ENCODE measurements around the gene COL20A1. TPM values are rescaled to one million over a fixed set of nuclear protein-coding genes. Genes with fewer than 3 reads are reported as not detected.
"Not testable (repeated sequence)": the region's sequence is repeated elsewhere in the genome, so short reads cannot be mapped to it uniquely, and the experiment has no call there.

COL20A1 gene
- total and polyA plus RNA-seq, 2 donors, result 0.05 to 0.30 TPM

DNA sequence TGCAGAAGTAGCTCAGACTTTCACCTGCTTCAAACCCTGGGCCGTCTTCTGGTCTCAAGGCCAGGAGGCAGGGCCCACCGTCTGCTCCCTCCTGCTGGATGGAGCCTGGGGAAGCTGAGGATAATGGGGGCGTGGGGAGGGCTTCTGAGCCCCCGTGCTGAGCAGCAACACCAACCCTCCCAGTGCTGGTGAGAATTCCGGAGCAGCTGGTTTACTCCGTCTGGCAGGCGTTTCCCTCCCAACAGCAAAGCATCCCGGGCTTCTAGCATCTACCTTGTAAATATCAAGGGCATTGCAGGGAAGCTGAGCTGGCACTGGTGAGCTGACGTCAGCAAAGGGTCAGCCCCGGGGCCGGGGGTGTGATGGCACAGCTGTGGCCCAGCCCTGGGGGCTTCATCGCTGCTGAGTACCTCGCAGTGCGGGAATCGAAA is 85.0 kb downstream of the COL20A1 start:
- H3K9me3 ChIP-seq (ENCODE audit: control insufficient read depth in 2 of 2, insufficient read depth in 1 of 2, low read length in 1 of 2), result peaks cover 0 to 8% of the 10 kb centered on the region in 2 donors
- H3K36me3 ChIP-seq (ENCODE audit: control insufficient read depth in 2 of 2, insufficient read depth in 2 of 2, low read length in 1 of 2), result no peaks in the 10 kb centered on the region
- no peak overlapping the region for H3K27ac ChIP-seq (ENCODE audit: low read depth in 1 of 2, low read length in 1 of 2)
- H3K27me3 ChIP-seq (ENCODE audit: control insufficient read depth in 2 of 2, insufficient read depth in 1 of 2, low read length in 1 of 2), result peaks cover 2 to 49% of the 10 kb centered on the region in 2 donors
- H3K4me1 ChIP-seq (ENCODE audit: control insufficient read depth in 2 of 2, insufficient read depth in 2 of 2, low read length in 2 of 2), result no peaks in the 10 kb centered on the region
- DNase-seq (ENCODE audit: low read depth in 6 of 9, low spot score in 9 of 9), result no peak
- 54% methylated on average over 15 of the region's 15 CpGs for WGBS
- H3K4me3 ChIP-seq (ENCODE audit: low read length in 2 of 2), result no peak overlapping the region

GRCh38 chr20:63378626-63379025 is 85.6 kb downstream of the COL20A1 start:
- 65% methylated on average over 12 of the region's 12 CpGs for WGBS
- no peak overlapping the region for H3K4me3 ChIP-seq (ENCODE audit: low read length in 2 of 2)
- H3K36me3 ChIP-seq (ENCODE audit: control insufficient read depth in 2 of 2, insufficient read depth in 2 of 2, low read length in 1 of 2), result no peaks in the 10 kb centered on the region
- no peak overlapping the region for H3K27ac ChIP-seq (ENCODE audit: low read depth in 1 of 2, low read length in 1 of 2)
- peaks cover 0 to 8% of the 10 kb centered on the region in 2 donors for H3K9me3 ChIP-seq (ENCODE audit: control insufficient read depth in 2 of 2, insufficient read depth in 1 of 2, low read length in 1 of 2)
- no peaks in the 10 kb centered on the region for H3K4me1 ChIP-seq (ENCODE audit: control insufficient read depth in 2 of 2, insufficient read depth in 2 of 2, low read length in 2 of 2)
- no peak for DNase-seq (ENCODE audit: low read depth in 6 of 9, low spot score in 9 of 9)
- peaks cover 2 to 47% of the 10 kb centered on the region in 2 donors for H3K27me3 ChIP-seq (ENCODE audit: control insufficient read depth in 2 of 2, insufficient read depth in 1 of 2, low read length in 1 of 2)

- H3K36me3 ChIP-seq (ENCODE audit: control insufficient read depth in 2 of 2, insufficient read depth in 2 of 2, low read length in 1 of 2), result no peaks in the 10 kb centered on the region
- DNase-seq (ENCODE audit: low read depth in 6 of 9, low spot score in 9 of 9), result no peak
- no peaks in the 10 kb centered on the region for H3K4me1 ChIP-seq (ENCODE audit: control insufficient read depth in 2 of 2, insufficient read depth in 2 of 2, low read length in 2 of 2)
- peaks cover 2 to 46% of the 10 kb centered on the region in 2 donors for H3K27me3 ChIP-seq (ENCODE audit: control insufficient read depth in 2 of 2, insufficient read depth in 1 of 2, low read length in 1 of 2)
- peaks cover 0 to 10% of the 10 kb centered on the region in 2 donors for H3K9me3 ChIP-seq (ENCODE audit: control insufficient read depth in 2 of 2, insufficient read depth in 1 of 2, low read length in 1 of 2)
- no peak overlapping the region for H3K4me3 ChIP-seq (ENCODE audit: low read length in 2 of 2)
- H3K27ac ChIP-seq (ENCODE audit: low read depth in 1 of 2, low read length in 1 of 2), result no peak overlapping the region
- 83% methylated on average over 11 of the region's 11 CpGs for WGBS
These were observed 86.3 kb downstream of the COL20A1 start for GRCh38 chr20:63379296-63379695.

- peaks cover 2 to 42% of the 10 kb centered on the region in 2 donors for H3K27me3 ChIP-seq (ENCODE audit: control insufficient read depth in 2 of 2, insufficient read depth in 1 of 2, low read length in 1 of 2)
- DNase-seq (ENCODE audit: low read depth in 6 of 9, low spot score in 9 of 9); H3K4me1 ChIP-seq (ENCODE audit: control insufficient read depth in 2 of 2, insufficient read depth in 2 of 2, low read length in 2 of 2); H3K36me3 ChIP-seq (ENCODE audit: control insufficient read depth in 2 of 2, insufficient read depth in 2 of 2, low read length in 1 of 2); H3K27ac ChIP-seq (ENCODE audit: low read depth in 1 of 2, low read length in 1 of 2); H3K4me3 ChIP-seq (ENCODE audit: low read length in 2 of 2): not testable (repeated sequence)
- H3K9me3 ChIP-seq (ENCODE audit: control insufficient read depth in 2 of 2, insufficient read depth in 1 of 2, low read length in 1 of 2), result peaks cover 0 to 15% of the 10 kb centered on the region in 2 donors
- 93% methylated on average over 9 of the region's 9 CpGs for WGBS
These were observed 86.9 kb downstream of the COL20A1 start for GRCh38 chr20:63379872-63380271.

DNA sequence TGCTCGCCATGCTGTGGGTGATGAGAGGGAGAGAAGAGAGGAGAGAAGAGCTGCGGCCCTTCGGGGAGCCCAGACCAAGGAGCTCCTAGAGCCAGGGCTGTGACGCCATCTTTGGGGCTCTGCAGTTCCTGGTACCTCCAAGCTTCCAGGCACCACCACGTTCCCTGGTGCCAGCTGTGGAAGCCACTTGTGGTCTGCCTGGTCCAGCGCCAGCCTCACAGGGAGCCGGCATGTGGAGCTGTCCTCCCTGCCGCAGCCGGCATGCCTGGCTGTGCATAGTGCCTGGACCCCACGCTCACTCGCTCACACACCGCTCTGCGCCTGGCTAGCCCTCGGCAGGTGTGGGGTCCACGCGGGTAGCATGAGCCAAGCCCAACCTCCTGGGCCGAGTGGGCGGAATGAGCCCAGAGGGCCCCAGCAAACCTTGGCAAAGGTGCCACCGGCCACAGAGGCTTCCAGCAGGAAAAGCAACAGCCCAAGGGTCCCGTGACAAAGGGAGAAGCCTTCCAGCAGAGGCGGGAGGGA is 87.4 kb downstream of the COL20A1 start:
- 95% methylated on average over 21 of the region's 21 CpGs for WGBS
- no peak for DNase-seq (ENCODE audit: low read depth in 6 of 9, low spot score in 9 of 9)
- Histone ChIP-seq H3K4me3 (ENCODE audit: low read length in 2 of 2) (no peak overlapping the region), H3K36me3 (ENCODE audit: control insufficient read depth in 2 of 2, insufficient read depth in 2 of 2, low read length in 1 of 2) (no peaks in the 10 kb centered on the region), H3K27ac (ENCODE audit: low read depth in 1 of 2, low read length in 1 of 2) (no peak overlapping the region), H3K4me1 (ENCODE audit: control insufficient read depth in 2 of 2, insufficient read depth in 2 of 2, low read length in 2 of 2) (no peaks in the 10 kb centered on the region), H3K9me3 (ENCODE audit: control insufficient read depth in 2 of 2, insufficient read depth in 1 of 2, low read length in 1 of 2) (peaks cover 0 to 19% of the 10 kb centered on the region in 2 donors), H3K27me3 (ENCODE audit: control insufficient read depth in 2 of 2, insufficient read depth in 1 of 2, low read length in 1 of 2) (peaks cover 2 to 39% of the 10 kb centered on the region in 2 donors)

DNA sequence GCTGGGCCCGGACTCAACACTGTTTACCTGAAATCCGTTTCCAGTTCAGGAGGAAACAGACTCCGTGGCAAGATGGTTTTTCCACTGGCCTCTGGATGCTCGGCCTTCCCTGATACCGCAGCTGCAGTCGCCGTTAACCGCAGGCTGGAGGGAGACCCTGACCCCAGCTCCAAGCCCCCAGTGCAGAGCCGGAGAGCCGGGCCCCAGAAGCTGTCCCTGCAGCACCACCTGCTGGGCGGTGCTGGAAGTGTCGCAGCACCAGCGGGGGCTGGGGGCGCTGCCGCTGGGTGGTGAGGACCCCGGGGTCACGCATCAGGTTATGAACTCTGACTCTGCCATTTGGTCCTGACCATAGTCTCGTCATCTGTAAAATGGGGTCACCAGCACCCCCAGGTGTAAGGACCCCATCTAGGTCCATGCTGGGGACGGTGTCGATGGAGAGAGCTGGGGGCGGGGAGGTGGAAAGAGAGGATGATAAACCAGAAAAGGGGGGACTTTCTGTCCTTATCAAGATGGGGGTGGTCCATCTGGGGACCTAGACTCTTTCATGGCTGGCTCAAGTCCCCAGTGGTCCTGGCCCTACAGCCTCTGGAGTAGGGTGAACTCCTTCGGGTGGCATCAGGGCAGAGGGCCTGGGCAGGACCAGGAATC is 88.9 kb downstream of the COL20A1 start:
- H3K9me3 ChIP-seq (ENCODE audit: control insufficient read depth in 2 of 2, insufficient read depth in 1 of 2, low read length in 1 of 2), result peaks cover 2 to 30% of the 10 kb centered on the region in 2 donors
- H3K36me3 ChIP-seq (ENCODE audit: control insufficient read depth in 2 of 2, insufficient read depth in 2 of 2, low read length in 1 of 2), result no peaks in the 10 kb centered on the region
- H3K4me1 ChIP-seq (ENCODE audit: control insufficient read depth in 2 of 2, insufficient read depth in 2 of 2, low read length in 2 of 2), result no peaks in the 10 kb centered on the region
- peaks cover 2 to 31% of the 10 kb centered on the region in 2 donors for H3K27me3 ChIP-seq (ENCODE audit: control insufficient read depth in 2 of 2, insufficient read depth in 1 of 2, low read length in 1 of 2)
- DNase-seq (ENCODE audit: low read depth in 6 of 9, low spot score in 9 of 9), result peak in 5 of 9 donors; percentile 4 to 43 (median 19)
- no peak overlapping the region for H3K27ac ChIP-seq (ENCODE audit: low read depth in 1 of 2, low read length in 1 of 2)
- 23% methylated on average over 22 of the region's 22 CpGs for WGBS
- H3K4me3 ChIP-seq (ENCODE audit: low read length in 2 of 2), result no peak overlapping the region

GRCh38 chr20:63382551-63383300 is 89.7 kb downstream of the COL20A1 start:
- Histone ChIP-seq H3K36me3 (ENCODE audit: control insufficient read depth in 2 of 2, insufficient read depth in 2 of 2, low read length in 1 of 2) (no peaks in the 10 kb centered on the region), H3K27me3 (ENCODE audit: control insufficient read depth in 2 of 2, insufficient read depth in 1 of 2, low read length in 1 of 2) (peaks cover 0 to 23% of the 10 kb centered on the region in 2 donors), H3K4me3 (ENCODE audit: low read length in 2 of 2) (no peak overlapping the region), H3K4me1 (ENCODE audit: control insufficient read depth in 2 of 2, insufficient read depth in 2 of 2, low read length in 2 of 2) (no peaks in the 10 kb centered on the region), H3K27ac (ENCODE audit: low read depth in 1 of 2, low read length in 1 of 2) (no peak overlapping the region), H3K9me3 (ENCODE audit: control insufficient read depth in 2 of 2, insufficient read depth in 1 of 2, low read length in 1 of 2) (peaks cover 2 to 34% of the 10 kb centered on the region in 2 donors)
- no peak for DNase-seq (ENCODE audit: low read depth in 6 of 9, low spot score in 9 of 9)
- WGBS, result 78% methylated on average over 17 of the region's 17 CpGs

DNA sequence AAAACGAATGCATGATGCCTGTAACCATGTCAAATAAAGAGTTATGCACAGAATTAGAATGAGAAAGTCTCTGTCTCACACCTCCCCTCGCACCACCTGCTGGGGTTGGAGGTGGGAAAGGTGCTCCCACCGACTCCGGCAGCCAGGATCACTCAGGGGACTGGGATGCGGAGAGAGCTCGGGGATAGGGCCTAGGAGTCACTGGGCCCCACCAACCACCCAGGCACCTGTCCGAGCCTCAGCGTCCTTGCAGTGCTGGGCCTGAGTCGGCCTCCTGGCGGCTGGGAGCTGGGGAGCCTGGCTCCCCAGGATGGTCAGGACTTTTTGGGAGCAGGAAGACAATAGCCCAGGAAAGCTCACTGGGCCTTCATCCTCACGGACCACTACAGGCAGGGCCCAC is 90.6 kb downstream of the COL20A1 start:
- 79% methylated on average over 11 of the region's 11 CpGs for WGBS
- Histone ChIP-seq H3K4me1 (ENCODE audit: control insufficient read depth in 2 of 2, insufficient read depth in 2 of 2, low read length in 2 of 2) (no peaks in the 10 kb centered on the region), H3K27me3 (ENCODE audit: control insufficient read depth in 2 of 2, insufficient read depth in 1 of 2, low read length in 1 of 2) (peaks cover 0 to 15% of the 10 kb centered on the region in 2 donors), H3K36me3 (ENCODE audit: control insufficient read depth in 2 of 2, insufficient read depth in 2 of 2, low read length in 1 of 2) (no peaks in the 10 kb centered on the region), H3K4me3 (ENCODE audit: low read length in 2 of 2) (no peak overlapping the region), H3K27ac (ENCODE audit: low read depth in 1 of 2, low read length in 1 of 2) (no peak overlapping the region), H3K9me3 (ENCODE audit: control insufficient read depth in 2 of 2, insufficient read depth in 1 of 2, low read length in 1 of 2) (peaks cover 2 to 38% of the 10 kb centered on the region in 2 donors)
- DNase-seq (ENCODE audit: low read depth in 6 of 9, low spot score in 9 of 9), result no peak

DNA sequence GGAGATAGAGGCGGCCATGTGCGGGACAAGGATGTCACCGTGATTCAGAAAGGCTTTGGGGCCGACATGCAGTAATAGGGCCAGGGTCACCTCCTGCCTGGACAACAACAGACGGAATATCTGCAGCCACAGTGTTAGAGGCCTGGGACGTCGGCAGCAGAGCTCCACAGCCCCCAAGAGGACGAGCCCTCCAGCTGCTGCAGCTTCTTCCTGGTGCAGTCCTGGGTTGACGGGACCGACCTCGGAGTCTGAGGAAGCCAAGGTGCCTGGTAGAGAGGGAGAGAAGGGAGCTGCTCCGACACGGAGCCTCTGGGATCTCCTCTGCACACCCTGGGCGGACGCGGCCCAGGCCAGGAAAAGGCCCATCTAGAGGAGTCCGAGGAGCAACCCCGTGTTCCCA is 91.3 kb downstream of the COL20A1 start:
- DNase-seq (ENCODE audit: low read depth in 6 of 9, low spot score in 9 of 9), result no peak
- Histone ChIP-seq H3K27ac (ENCODE audit: low read depth in 1 of 2, low read length in 1 of 2) (no peak overlapping the region), H3K4me1 (ENCODE audit: control insufficient read depth in 2 of 2, insufficient read depth in 2 of 2, low read length in 2 of 2) (no peaks in the 10 kb centered on the region), H3K4me3 (ENCODE audit: low read length in 2 of 2) (no peak overlapping the region), H3K36me3 (ENCODE audit: control insufficient read depth in 2 of 2, insufficient read depth in 2 of 2, low read length in 1 of 2) (no peaks in the 10 kb centered on the region), H3K27me3 (ENCODE audit: control insufficient read depth in 2 of 2, insufficient read depth in 1 of 2, low read length in 1 of 2) (peaks cover 0 to 10% of the 10 kb centered on the region in 2 donors), H3K9me3 (ENCODE audit: control insufficient read depth in 2 of 2, insufficient read depth in 1 of 2, low read length in 1 of 2) (peaks cover 2 to 38% of the 10 kb centered on the region in 2 donors)
- WGBS, result 86% methylated on average over 18 of the region's 18 CpGs
